SU-DHL-6 (cell line): ENCODE results near the gene ZBTB7B.

Source experiments
- H2AFZ ChIP-seq: fragments of 200-600 bp; sonication (generic); 2 replicates; pipeline ENCODE4 v1.6.1; 2014; ENCODE audit warnings: low read depth, mild to moderate bottlenecking, moderate library complexity, mixed read lengths, antibody characterized with exemption, low read length; ENCODE audit not compliant: severe bottlenecking
- H3F3A ChIP-seq: fragments of 200-600 bp; shearing (Covaris generic); 2 replicates; pipeline ENCODE4 v1.6.0; 2016; ENCODE audit warnings: antibody characterized with exemption, mild to moderate bottlenecking; ENCODE audit not compliant: insufficient read depth
- H3K27ac ChIP-seq: fragments of 200-600 bp; sonication (generic); 2 replicates; pipeline ENCODE4 v1.5.1; 2016; ENCODE audit warnings: low read depth, mild to moderate bottlenecking, low read length, moderate library complexity, mixed read lengths
- H3K27me3 ChIP-seq: fragments of 200-600 bp; sonication (generic), shearing (Covaris generic); 2 replicates; pipeline ENCODE4 v1.6.0; 2014; ENCODE audit warnings: mild to moderate bottlenecking, low read length
- H3K36me3 ChIP-seq: fragments of 200-600 bp; sonication (generic); 2 replicates; pipeline ENCODE4 v1.6.1; 2014; ENCODE audit warnings: mild to moderate bottlenecking, low read length, mixed read lengths
- H3K4me2 ChIP-seq: fragments of 300-600, 200-600 bp; shearing (Covaris generic), sonication (generic); 2 replicates; pipeline ENCODE4 v1.6.0; 2014; ENCODE audit warnings: low read length, low read depth, mild to moderate bottlenecking; ENCODE audit not compliant: poor library complexity, severe bottlenecking
- H3K4me3 ChIP-seq: fragments of 200-600 bp; sonication (generic); 2 replicates; pipeline ENCODE4 v1.5.1; 2014; ENCODE audit warnings: antibody characterized with exemption, low read length, mild to moderate bottlenecking, mixed read lengths; ENCODE audit not compliant: insufficient read depth, poor library complexity, severe bottlenecking
- H3K79me2 ChIP-seq: fragments of 200-600 bp; sonication (generic); 2 replicates; pipeline ENCODE4 v1.6.1; 2014; ENCODE audit warnings: mild to moderate bottlenecking, low read length, moderate library complexity; ENCODE audit not compliant: insufficient read depth
- H3K9ac ChIP-seq: fragments of 200-600 bp; sonication (generic); 2 replicates; pipeline ENCODE4 v1.7.0; 2014; ENCODE audit warnings: mild to moderate bottlenecking, low read length
- H3K9me2 ChIP-seq: fragments of 200-600 bp; sonication (generic); replicated peaks from 2 replicates; pipeline ENCODE4 v1.6.1; 2014; ENCODE audit warnings: low read length; ENCODE audit not compliant: insufficient read depth
- H3K9me3 ChIP-seq: fragments of 200-600 bp; sonication (generic); 2 replicates; pipeline ENCODE4 v1.6.1; 2014; ENCODE audit warnings: low read length, mixed read lengths; ENCODE audit not compliant: insufficient read depth
- H4K20me1 ChIP-seq: fragments of 200-600 bp; sonication (generic); 2 replicates; pipeline ENCODE4 v1.6.1; 2014; ENCODE audit warnings: low read depth, mild to moderate bottlenecking, antibody characterized with exemption, low read length, moderate library complexity, mixed read lengths
- EZH2phosphoT487 ChIP-seq: fragments of 200-600 bp; sonication (generic), shearing (Covaris generic); conservative IDR thresholded peaks from 2 replicates; pipeline ENCODE4 v1.6.1; 2018; ENCODE audit warnings: mild to moderate bottlenecking, antibody characterized with exemption, low read length, moderate library complexity, mixed read lengths
- TF ChIP-seq, protein P1 (sequence below): fragments of 200-600 bp; sonication (generic); IDR thresholded peaks from one replicate; pipeline ENCODE4 v1.5.1; 2017; ENCODE audit warnings: antibody characterized with exemption, mild to moderate bottlenecking, low read length, moderate library complexity; ENCODE audit not compliant: insufficient read depth, poor library complexity, severe bottlenecking

Gene ZBTB7B

DNA sequence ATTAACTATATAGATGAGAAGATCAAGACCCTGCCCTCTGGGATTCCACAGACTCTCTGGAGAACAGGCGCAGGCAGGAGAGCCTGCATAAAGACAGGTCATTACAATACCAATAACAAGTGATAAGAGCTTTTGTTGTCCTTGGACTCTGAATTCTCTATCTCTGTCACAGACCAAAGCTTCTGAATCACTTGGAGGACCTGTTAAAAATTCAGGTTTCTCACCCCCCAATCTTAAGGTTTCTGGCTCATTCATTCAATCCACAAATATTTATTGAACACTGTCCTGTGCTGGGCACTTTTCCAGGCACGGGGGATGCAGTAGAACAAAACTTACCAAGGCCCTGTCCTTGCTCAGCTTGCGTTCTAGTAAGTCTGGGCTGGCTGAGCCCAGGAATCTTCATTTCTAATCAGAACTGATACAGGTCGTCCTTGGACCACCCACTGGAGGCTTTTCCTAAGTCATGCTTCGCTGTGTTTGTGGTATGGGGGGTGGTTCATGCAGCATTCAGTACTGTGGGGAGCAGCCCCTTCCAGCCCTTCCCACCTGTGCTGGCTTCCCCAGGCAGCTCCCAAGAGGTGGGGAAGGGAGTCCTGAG, 62.3 kb downstream of the ZBTB7B start:
- Histone ChIP-seq H3K79me2 (no peaks in the 10 kb centered on the region), H4K20me1 (no peaks in the 10 kb centered on the region), H2AFZ (no peak overlapping the region), H3K9ac (peak overlapping the region; percentile 79; the same call in 1 of the 2 replicates), H3K9me3 (no peaks in the 10 kb centered on the region), H3K4me3 (no peak overlapping the region), H3F3A (peaks cover 7% of the 10 kb centered on the region; the same call in 1 of the 2 replicates), H3K36me3 (no peaks in the 10 kb centered on the region), H3K9me2 (no peaks in the 10 kb centered on the region), H3K27ac (no peak overlapping the region), H3K4me2 (peak overlapping the region; percentile 73), H3K27me3 (no peaks in the 10 kb centered on the region)
- no peak for TF ChIP-seq EZH2phosphoT487
- TF ChIP-seq, protein P1, sequence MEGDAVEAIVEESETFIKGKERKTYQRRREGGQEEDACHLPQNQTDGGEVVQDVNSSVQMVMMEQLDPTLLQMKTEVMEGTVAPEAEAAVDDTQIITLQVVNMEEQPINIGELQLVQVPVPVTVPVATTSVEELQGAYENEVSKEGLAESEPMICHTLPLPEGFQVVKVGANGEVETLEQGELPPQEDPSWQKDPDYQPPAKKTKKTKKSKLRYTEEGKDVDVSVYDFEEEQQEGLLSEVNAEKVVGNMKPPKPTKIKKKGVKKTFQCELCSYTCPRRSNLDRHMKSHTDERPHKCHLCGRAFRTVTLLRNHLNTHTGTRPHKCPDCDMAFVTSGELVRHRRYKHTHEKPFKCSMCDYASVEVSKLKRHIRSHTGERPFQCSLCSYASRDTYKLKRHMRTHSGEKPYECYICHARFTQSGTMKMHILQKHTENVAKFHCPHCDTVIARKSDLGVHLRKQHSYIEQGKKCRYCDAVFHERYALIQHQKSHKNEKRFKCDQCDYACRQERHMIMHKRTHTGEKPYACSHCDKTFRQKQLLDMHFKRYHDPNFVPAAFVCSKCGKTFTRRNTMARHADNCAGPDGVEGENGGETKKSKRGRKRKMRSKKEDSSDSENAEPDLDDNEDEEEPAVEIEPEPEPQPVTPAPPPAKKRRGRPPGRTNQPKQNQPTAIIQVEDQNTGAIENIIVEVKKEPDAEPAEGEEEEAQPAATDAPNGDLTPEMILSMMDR: no peak

GRCh38 chr1:155066777-155067176, 64.2 kb downstream of the ZBTB7B start:
- H3K4me3 ChIP-seq: no peak overlapping the region
- H3K4me2 ChIP-seq: no peak overlapping the region
- H3K36me3 ChIP-seq: no peaks in the 10 kb centered on the region
- H2AFZ ChIP-seq: no peak overlapping the region
- no peaks in the 10 kb centered on the region for H3K79me2 ChIP-seq
- no peak overlapping the region for H3K9ac ChIP-seq
- H3K27me3 ChIP-seq: no peaks in the 10 kb centered on the region
- H3K27ac ChIP-seq: no peak overlapping the region
- TF ChIP-seq EZH2phosphoT487: no peak
- TF ChIP-seq, protein P1: no peak
- H3K9me3 ChIP-seq: no peaks in the 10 kb centered on the region
- no peaks in the 10 kb centered on the region for H3K9me2 ChIP-seq
- H4K20me1 ChIP-seq: no peaks in the 10 kb centered on the region
- peaks cover 12% of the 10 kb centered on the region; the same call in 1 of the 2 replicates for H3F3A ChIP-seq
